Natural killer cell (primary cell): ENCODE measurements around the gene CD96. TPM values are rescaled to one million over a fixed set of nuclear protein-coding genes. Genes with fewer than 3 reads are reported as not detected.

ENCODE experiments used
- ATAC-seq, 3 donors: fragments of 150-1000 bp in 2 of 3; fragments of 200-7000 bp in 1 of 3; cut with Tn5 transposase; 1 replicate in 1 of 3; 2 replicates in 2 of 3; pipeline ENCODE4 v1.10.0; 2021; ENCODE audit warnings: mild to moderate bottlenecking in 2 of 3, moderate library complexity in 2 of 3
- DNase-seq, 2 donors: peaks; one replicate each; pipeline versions ENCODE4 v3.0.0 to v3.0.0-alpha.2; 2013 to 2021; ENCODE audit warnings: mixed read lengths in 1 of 2
- H3K27ac ChIP-seq: one replicate; pipeline ENCODE4 v1.5.1; 2013; ENCODE audit warnings: mild to moderate bottlenecking, low read length
- H3K27me3 ChIP-seq: one replicate; pipeline ENCODE4 v1.6.1; 2013; ENCODE audit warnings: low read length; ENCODE audit not compliant: control insufficient read depth, insufficient read depth
- H3K36me3 ChIP-seq: one replicate; pipeline ENCODE4 v1.6.1; 2013; ENCODE audit warnings: low read length; ENCODE audit not compliant: control insufficient read depth, insufficient read depth
- H3K4me1 ChIP-seq: one replicate; pipeline ENCODE4 v1.6.1; 2013; ENCODE audit warnings: low read length; ENCODE audit not compliant: control insufficient read depth, insufficient read depth
- H3K4me3 ChIP-seq: one replicate; pipeline ENCODE4 v1.5.1; 2013; ENCODE audit warnings: low read length
- H3K9me3 ChIP-seq: one replicate; pipeline ENCODE4 v1.6.1; 2013; ENCODE audit warnings: low read length; ENCODE audit not compliant: control insufficient read depth, insufficient read depth
- H3K27ac Mint-ChIP-seq, 2 donors: one replicate each; pipeline ENCODE4 v1.8.0; 2022; ENCODE audit warnings: mild to moderate bottlenecking in 2 of 2, mixed read lengths in 2 of 2, moderate library complexity in 1 of 2
- H3K27me3 Mint-ChIP-seq, 2 donors: one replicate each; pipeline ENCODE4 v1.8.0; 2022; ENCODE audit warnings: low read depth in 2 of 2, mixed read lengths in 2 of 2
- H3K36me3 Mint-ChIP-seq: one replicate; pipeline ENCODE4 v1.8.0; 2022; ENCODE audit warnings: mixed read lengths
- H3K4me1 Mint-ChIP-seq, 2 donors: one replicate each; pipeline ENCODE4 v1.8.0; 2022; ENCODE audit warnings: mixed read lengths in 2 of 2
- H3K4me3 Mint-ChIP-seq: one replicate; pipeline ENCODE4 v1.8.0; 2022; ENCODE audit warnings: mild to moderate bottlenecking, moderate library complexity, mixed read lengths
- H3K9me3 Mint-ChIP-seq, 2 donors: one replicate each; pipeline ENCODE4 v1.8.0; 2022; ENCODE audit warnings: mixed read lengths in 2 of 2
- WGBS: methylation state at CpG from one replicate; pipeline ENCODE4 v1.1.7; 2013; ENCODE audit warnings: missing lambda C conversion rate; ENCODE audit not compliant: insufficient coverage; 5-methylcytosine and 5-hydroxymethylcytosine counted together
- intact Hi-C: fragments of 100-400 bp; cut with micrococcal nuclease; formaldehyde crosslinking; loops from one replicate; pipeline ENCODE4 v1.14.2; 2022
- total RNA-seq, 4 donors: library from RNA; stranded (reverse); fragments of 120-200 nt in 1 of 4; gene quantifications; one replicate each; pipeline versions ENCODE4 v1.2.3 to v1.2.4, GENCODE V29; 2013 to 2022
- TF ChIP-seq, protein P1 (sequence below): fragments of 200-600 bp; IDR thresholded peaks from one replicate; pipeline ENCODE4 v1.8.0; 2022; ENCODE audit warnings: antibody characterized with exemption

The CD96 gene
- total RNA-seq, 3 donors from 2014 or later (not counting 1 experiment from before 2014, with no cell fraction given): 146 to 191 (median 166) TPM

DNA sequence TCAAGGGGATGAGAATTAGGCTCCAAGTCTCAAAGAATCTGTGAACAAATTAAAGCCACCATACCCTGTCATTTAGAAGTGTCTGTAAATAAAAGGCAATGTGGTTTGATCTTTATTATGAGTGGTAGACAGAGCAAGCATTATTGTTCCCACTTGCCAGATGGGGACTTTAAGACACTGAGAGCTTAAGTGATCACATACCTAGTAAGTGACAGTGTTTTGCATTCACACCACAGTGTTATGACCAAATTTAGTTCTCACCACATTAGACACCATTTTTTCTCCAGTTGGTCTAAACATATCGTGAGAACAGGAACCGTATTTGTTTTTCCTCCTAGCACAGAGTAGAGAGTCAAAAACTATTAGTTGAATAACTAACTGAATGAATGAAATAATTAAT, 66.4 kb downstream of the CD96 start:
- Mint-ChIP-seq H3K27ac (peak overlapping the region; percentile 91 to 93), H3K4me3 (peak overlapping the region; percentile 30), H3K36me3 (peaks cover 13% of the 10 kb centered on the region), H3K27me3 (no peaks in the 10 kb centered on the region), H3K9me3 (peaks cover 0 to 2% of the 10 kb centered on the region in 2 donors), H3K4me1 (peaks cover 47 to 58% of the 10 kb centered on the region in 2 donors)
- Histone ChIP-seq H3K4me1 (peaks cover 22% of the 10 kb centered on the region), H3K9me3 (no peaks in the 10 kb centered on the region), H3K27ac (peak overlapping the region; percentile 63), H3K4me3 (no peak overlapping the region), H3K36me3 (peaks cover 27% of the 10 kb centered on the region), H3K27me3 (no peaks in the 10 kb centered on the region)
- intact Hi-C loops: loop anchor here (1.0 kb wide), 1 partner anchor 66 kb away; the partner anchor contains the start of gene CD96
- DNase-seq: peak in 1 of 2 donors; percentile 63
- TF ChIP-seq, protein P1, sequence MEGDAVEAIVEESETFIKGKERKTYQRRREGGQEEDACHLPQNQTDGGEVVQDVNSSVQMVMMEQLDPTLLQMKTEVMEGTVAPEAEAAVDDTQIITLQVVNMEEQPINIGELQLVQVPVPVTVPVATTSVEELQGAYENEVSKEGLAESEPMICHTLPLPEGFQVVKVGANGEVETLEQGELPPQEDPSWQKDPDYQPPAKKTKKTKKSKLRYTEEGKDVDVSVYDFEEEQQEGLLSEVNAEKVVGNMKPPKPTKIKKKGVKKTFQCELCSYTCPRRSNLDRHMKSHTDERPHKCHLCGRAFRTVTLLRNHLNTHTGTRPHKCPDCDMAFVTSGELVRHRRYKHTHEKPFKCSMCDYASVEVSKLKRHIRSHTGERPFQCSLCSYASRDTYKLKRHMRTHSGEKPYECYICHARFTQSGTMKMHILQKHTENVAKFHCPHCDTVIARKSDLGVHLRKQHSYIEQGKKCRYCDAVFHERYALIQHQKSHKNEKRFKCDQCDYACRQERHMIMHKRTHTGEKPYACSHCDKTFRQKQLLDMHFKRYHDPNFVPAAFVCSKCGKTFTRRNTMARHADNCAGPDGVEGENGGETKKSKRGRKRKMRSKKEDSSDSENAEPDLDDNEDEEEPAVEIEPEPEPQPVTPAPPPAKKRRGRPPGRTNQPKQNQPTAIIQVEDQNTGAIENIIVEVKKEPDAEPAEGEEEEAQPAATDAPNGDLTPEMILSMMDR: no peak
- 60% methylated on average over 1 of the region's 2 CpGs for WGBS
- peak; percentile 77 to 87 (median 81) for ATAC-seq

DNA sequence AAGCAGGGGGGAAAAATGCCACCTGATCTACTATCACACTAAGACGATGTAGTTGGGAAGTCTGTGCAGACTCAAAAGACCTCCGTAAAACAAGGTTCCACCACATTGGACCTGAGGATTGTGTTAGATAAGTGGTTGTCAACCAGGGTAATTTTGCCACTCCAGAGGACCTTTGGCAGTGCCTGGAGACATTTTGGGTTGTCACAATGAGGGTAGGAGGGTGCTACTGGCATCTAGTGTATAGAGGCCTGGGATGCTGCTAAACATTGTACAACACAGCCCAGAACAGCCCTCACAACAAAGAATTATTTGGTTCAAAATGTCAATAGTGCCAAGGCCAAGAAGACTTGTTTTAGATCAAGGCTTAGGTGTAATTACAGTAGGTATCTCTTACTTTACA, 67.7 kb downstream of the CD96 start:
- Mint-ChIP-seq H3K27me3 (no peaks in the 10 kb centered on the region), H3K36me3 (peaks cover 13% of the 10 kb centered on the region), H3K4me1 (peaks cover 45 to 60% of the 10 kb centered on the region in 2 donors), H3K9me3 (peaks cover 0 to 2% of the 10 kb centered on the region in 2 donors), H3K4me3 (peak overlapping the region; percentile 84), H3K27ac (peak overlapping the region; percentile 91 to 93)
- TF ChIP-seq, protein P1: no peak
- Histone ChIP-seq H3K27me3 (no peaks in the 10 kb centered on the region), H3K27ac (peak overlapping the region; percentile 33), H3K36me3 (peaks cover 28% of the 10 kb centered on the region), H3K4me3 (no peak overlapping the region), H3K4me1 (peaks cover 19% of the 10 kb centered on the region), H3K9me3 (no peaks in the 10 kb centered on the region)
- peak in 1 of 3 donors; percentile 14 for ATAC-seq
- DNase-seq: peak in 1 of 2 donors; percentile 41
- 89% methylated on average over 1 of the region's 2 CpGs for WGBS
- intact Hi-C loops: loop anchor here (10.0 kb wide), 1 partner anchor 1805 kb away; no protein-coding TSS in a partner anchor

DNA sequence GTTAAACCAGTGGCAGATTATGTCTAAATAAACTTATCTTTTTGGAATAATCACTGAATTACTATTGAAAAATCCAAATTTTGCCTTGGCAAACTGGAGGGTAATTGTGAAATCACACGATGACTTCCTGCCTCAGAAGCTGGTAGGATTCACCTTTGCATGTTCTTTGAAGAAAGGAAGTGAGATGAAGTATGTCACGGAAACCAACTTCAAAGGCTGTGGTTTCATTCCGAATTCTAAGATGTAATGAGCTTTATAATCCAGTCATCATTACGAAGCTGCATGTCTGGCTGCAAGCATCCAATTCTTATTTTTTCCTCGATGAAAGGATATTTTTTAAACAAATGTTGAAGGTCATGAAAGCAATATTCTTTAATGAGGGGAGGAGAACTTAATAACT, 68.2 kb downstream of the CD96 start:
- H3K27me3 ChIP-seq: no peaks in the 10 kb centered on the region
- H3K36me3 Mint-ChIP-seq: peaks cover 13% of the 10 kb centered on the region
- intact Hi-C loops: loop anchor here (10.0 kb wide), 1 partner anchor 1805 kb away; no protein-coding TSS in a partner anchor
- DNase-seq: peak in 1 of 2 donors; percentile 91
- no peak overlapping the region for H3K4me3 ChIP-seq
- H3K27me3 Mint-ChIP-seq: no peaks in the 10 kb centered on the region
- ATAC-seq: peak; percentile 63 to 75 (median 67)
- peak overlapping the region; percentile 91 to 93 for H3K27ac Mint-ChIP-seq
- H3K27ac ChIP-seq: peak overlapping the region; percentile 33
- TF ChIP-seq, protein P1: no peak
- H3K4me1 Mint-ChIP-seq: peaks cover 50 to 65% of the 10 kb centered on the region in 2 donors
- WGBS: 0% methylated on average over 5 of the region's 5 CpGs
- H3K9me3 ChIP-seq: no peaks in the 10 kb centered on the region
- peak overlapping the region; percentile 84 for H3K4me3 Mint-ChIP-seq
- peaks cover 26% of the 10 kb centered on the region for H3K36me3 ChIP-seq
- peaks cover 0 to 2% of the 10 kb centered on the region in 2 donors for H3K9me3 Mint-ChIP-seq
- H3K4me1 ChIP-seq: peaks cover 19% of the 10 kb centered on the region
